GM23248 (cell line): Measurements from ENCODE around the gene OR3A2.

Source experiments
- EZH2 ChIP-seq: fragments of 200-600 bp; sonication (generic); IDR thresholded peaks from 2 replicates; pipeline ENCODE4 v1.6.1; 2018; ENCODE audit warnings: antibody characterized with exemption, mild to moderate bottlenecking; ENCODE audit not compliant: insufficient read depth, poor library complexity, severe bottlenecking
- EZH2phosphoT487 ChIP-seq: fragments of 200-600 bp; sonication (generic); IDR thresholded peaks from 2 replicates; pipeline ENCODE4 v1.6.1; 2018; ENCODE audit warnings: antibody characterized with exemption, moderate library complexity, mild to moderate bottlenecking, low read depth; ENCODE audit not compliant: insufficient read depth

DNA sequence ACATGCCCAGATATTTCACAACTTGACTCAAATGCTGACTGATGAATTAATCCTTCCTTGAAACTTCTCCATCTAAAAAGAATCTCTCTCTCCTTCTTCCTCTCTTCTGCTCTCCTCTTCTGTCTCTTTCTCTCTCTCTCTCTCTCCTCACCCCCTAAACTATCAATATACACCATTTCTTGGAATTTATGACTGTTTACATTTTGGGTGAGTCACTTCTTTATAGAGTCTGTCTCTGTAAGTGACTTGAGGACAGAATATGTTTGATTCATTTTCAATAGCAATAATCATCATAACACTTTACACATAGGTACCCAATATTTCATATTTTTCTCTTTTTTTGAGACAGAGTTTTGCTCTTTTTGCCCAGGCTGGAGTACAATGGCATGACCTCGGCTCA, 103.2 kb downstream of the OR3A2 start:
- TF ChIP-seq EZH2 (no peak), EZH2phosphoT487 (no peak)
